Activated B cell treated with CpG ODN at 0.5 μM for 24 hours (primary cell): ENCODE results near the gene STIM1. TPM values are rescaled to one million over a fixed set of nuclear protein-coding genes. Genes with fewer than 3 reads are reported as not detected.

Experiments used
- ATAC-seq: fragments of 200-7000 bp; cut with Tn5 transposase; one replicate; pipeline ENCODE4 v1.10.0; 2021; ENCODE audit warnings: low read depth, mild to moderate bottlenecking, moderate library complexity
- CTCF ChIA-PET: fragments of 350-600 bp; sonication (Branson Sonifier 250); formaldehyde crosslinking; loops from one replicate; lab custom pipeline; 2021; ENCODE audit warnings: antibody characterized with exemption; lab: Charles Lee
- POLR2A ChIA-PET: fragments of 350-600 bp; sonication (Branson Sonifier 250); formaldehyde crosslinking; loops from one replicate; lab custom pipeline; 2021; ENCODE audit warnings: antibody characterized with exemption; lab: Charles Lee
- DNase-seq: peaks from one replicate; pipeline ENCODE4 v3.0.0; 2022
- H3K27ac Mint-ChIP-seq: one replicate; pipeline ENCODE4 v1.8.0; 2020; ENCODE audit warnings: mixed read lengths
- H3K27me3 Mint-ChIP-seq: one replicate; pipeline ENCODE4 v1.8.0; 2021; ENCODE audit warnings: mixed read lengths
- H3K36me3 Mint-ChIP-seq: one replicate; pipeline ENCODE4 v1.8.0; 2021; ENCODE audit warnings: low read depth, mixed read lengths
- H3K4me1 Mint-ChIP-seq: one replicate; pipeline ENCODE4 v1.8.0; 2021; ENCODE audit warnings: mixed read lengths
- H3K4me3 Mint-ChIP-seq: one replicate; pipeline ENCODE4 v1.8.0; 2020; ENCODE audit warnings: mild to moderate bottlenecking, mixed read lengths
- H3K9me3 Mint-ChIP-seq: one replicate; pipeline ENCODE4 v1.8.0; 2020; ENCODE audit warnings: mixed read lengths
- CTCF ChIP-seq: fragments of 200-600 bp; IDR thresholded peaks from one replicate; pipeline ENCODE4 v1.8.0; 2022; ENCODE audit warnings: antibody characterized with exemption, mild to moderate bottlenecking
- intact Hi-C: fragments of 100-400 bp; cut with micrococcal nuclease; formaldehyde crosslinking; loops from one replicate; pipeline ENCODE4 v1.15.1; 2024
- total RNA-seq: library from RNA; stranded (reverse); gene quantifications from 2 replicates; pipeline ENCODE4 v1.2.3, GENCODE V29; 2022

The STIM1 gene
- total RNA-seq, 1 donor from 2014 or later, result 38.4 TPM

- Mint-ChIP-seq H3K27ac (no peak overlapping the region), H3K9me3 (peaks cover 3% of the 10 kb centered on the region), H3K36me3 (peaks cover 15% of the 10 kb centered on the region), H3K4me1 (peaks cover 10% of the 10 kb centered on the region), H3K27me3 (no peaks in the 10 kb centered on the region), H3K4me3 (no peak overlapping the region)
- ChIA-PET CTCF (no interaction called here), POLR2A (interaction anchor here (0.6 kb wide), 1 partner anchor 17 kb away, joined by 4 read pairs; no protein-coding TSS in a partner anchor)
- DNase-seq (no peak), ATAC-seq (no peak)
- no peak for TF ChIP-seq CTCF
- intact Hi-C loops, result no loop called here
Observed at GRCh38 chr11:4040461-4040860, 185.0 kb downstream of the STIM1 start.

GRCh38 chr11:4041731-4042391 lies 186.4 kb downstream of the STIM1 start:
- Mint-ChIP-seq H3K27ac (no peak overlapping the region), H3K4me1 (peaks cover 5% of the 10 kb centered on the region), H3K27me3 (no peaks in the 10 kb centered on the region), H3K36me3 (peaks cover 8% of the 10 kb centered on the region), H3K4me3 (no peak overlapping the region), H3K9me3 (no peaks in the 10 kb centered on the region)
- ATAC-seq (no peak), DNase-seq (no peak)
- no peak for TF ChIP-seq CTCF
- intact Hi-C loops, result no loop called here
- ChIA-PET CTCF (interaction anchor here (1.9 kb wide), 1 partner anchor 30 kb away, joined by 4 read pairs; no protein-coding TSS in a partner anchor), POLR2A (interaction anchor here (1.1 kb wide), 1 partner anchor 187 kb away, joined by 4 read pairs; the partner anchor contains the start of gene STIM1)

GRCh38 chr11:4044976-4045646 lies 189.6 kb downstream of the STIM1 start:
- H3K27ac Mint-ChIP-seq, result no peak overlapping the region
- ChIA-PET POLR2A (no interaction called here), CTCF (interaction anchor here (0.7 to 2.2 kb wide), 3 partner anchors 190 to 196 kb away, joined by 4 to 10 read pairs (median 9); partner anchors contain the start of gene STIM1)
- H3K36me3 Mint-ChIP-seq, result peaks cover 10% of the 10 kb centered on the region
- intact Hi-C loops, result no loop called here
- no peaks in the 10 kb centered on the region for H3K9me3 Mint-ChIP-seq
- ATAC-seq, result no peak
- peaks cover 8% of the 10 kb centered on the region for H3K4me1 Mint-ChIP-seq
- no peak overlapping the region for H3K4me3 Mint-ChIP-seq
- no peak for DNase-seq
- H3K27me3 Mint-ChIP-seq, result no peaks in the 10 kb centered on the region
- TF ChIP-seq CTCF, result no peak

- intact Hi-C loops, result no loop called here
- H3K27ac Mint-ChIP-seq, result no peak overlapping the region
- DNase-seq, result no peak
- H3K4me3 Mint-ChIP-seq, result no peak overlapping the region
- CTCF ChIA-PET, result no interaction called here
- TF ChIP-seq CTCF, result no peak
- ATAC-seq, result no peak
- POLR2A ChIA-PET, result no interaction called here
- H3K27me3 Mint-ChIP-seq, result no peaks in the 10 kb centered on the region
- H3K36me3 Mint-ChIP-seq, result peaks cover 23% of the 10 kb centered on the region
- peaks cover 10% of the 10 kb centered on the region for H3K4me1 Mint-ChIP-seq
- H3K9me3 Mint-ChIP-seq, result no peaks in the 10 kb centered on the region
Observed at GRCh38 chr11:4048340-4048739, 192.9 kb downstream of the STIM1 start.

- POLR2A ChIA-PET, result interaction anchor here (0.6 kb wide), 1 partner anchor 195 kb away, joined by 3 read pairs; no protein-coding TSS in a partner anchor
- DNase-seq (no peak), ATAC-seq (no peak)
- Mint-ChIP-seq H3K27ac (no peak overlapping the region), H3K9me3 (no peaks in the 10 kb centered on the region), H3K4me3 (no peak overlapping the region), H3K4me1 (peaks cover 8% of the 10 kb centered on the region), H3K36me3 (peaks cover 23% of the 10 kb centered on the region), H3K27me3 (no peaks in the 10 kb centered on the region)
- no peak for TF ChIP-seq CTCF
- CTCF ChIA-PET, result no interaction called here
- intact Hi-C loops, result no loop called here
Observed at GRCh38 chr11:4049006-4049405, 193.5 kb downstream of the STIM1 start.
